ENCODE results near the gene ENTPD2.

ENTPD2 gene

DNA sequence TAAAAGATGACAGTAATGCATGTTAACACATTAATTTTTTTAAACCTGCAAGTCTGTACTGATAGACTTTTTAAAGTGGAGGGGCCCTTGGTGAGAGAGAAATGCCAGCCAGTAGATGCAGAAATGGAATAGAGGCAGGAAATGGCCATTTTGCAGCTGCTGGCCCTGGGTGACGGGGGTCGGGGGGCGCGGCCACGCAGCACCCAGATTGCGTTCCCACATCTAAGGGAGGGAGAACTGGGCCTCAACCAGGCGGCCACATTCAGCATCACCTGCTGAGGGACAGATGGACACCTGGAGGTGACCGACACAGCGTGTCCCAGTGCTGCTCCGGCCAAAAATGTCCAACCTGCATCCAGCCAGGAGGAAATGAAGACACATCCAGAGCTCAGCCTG is 51.2 kb downstream of the ENTPD2 start:
- H3K4me3 ChIP-seq (replicated peaks; ENCODE audit: low read depth, low read length), result no peak overlapping the region
- DNase-seq (ENCODE audit: extremely low read depth, low read depth), result no peak
- TF ChIP-seq, protein P1, sequence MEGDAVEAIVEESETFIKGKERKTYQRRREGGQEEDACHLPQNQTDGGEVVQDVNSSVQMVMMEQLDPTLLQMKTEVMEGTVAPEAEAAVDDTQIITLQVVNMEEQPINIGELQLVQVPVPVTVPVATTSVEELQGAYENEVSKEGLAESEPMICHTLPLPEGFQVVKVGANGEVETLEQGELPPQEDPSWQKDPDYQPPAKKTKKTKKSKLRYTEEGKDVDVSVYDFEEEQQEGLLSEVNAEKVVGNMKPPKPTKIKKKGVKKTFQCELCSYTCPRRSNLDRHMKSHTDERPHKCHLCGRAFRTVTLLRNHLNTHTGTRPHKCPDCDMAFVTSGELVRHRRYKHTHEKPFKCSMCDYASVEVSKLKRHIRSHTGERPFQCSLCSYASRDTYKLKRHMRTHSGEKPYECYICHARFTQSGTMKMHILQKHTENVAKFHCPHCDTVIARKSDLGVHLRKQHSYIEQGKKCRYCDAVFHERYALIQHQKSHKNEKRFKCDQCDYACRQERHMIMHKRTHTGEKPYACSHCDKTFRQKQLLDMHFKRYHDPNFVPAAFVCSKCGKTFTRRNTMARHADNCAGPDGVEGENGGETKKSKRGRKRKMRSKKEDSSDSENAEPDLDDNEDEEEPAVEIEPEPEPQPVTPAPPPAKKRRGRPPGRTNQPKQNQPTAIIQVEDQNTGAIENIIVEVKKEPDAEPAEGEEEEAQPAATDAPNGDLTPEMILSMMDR (IDR thresholded peaks at IDR 0.05; ENCODE audit: low read depth, low read length, missing control alignments), result no peak

DNA sequence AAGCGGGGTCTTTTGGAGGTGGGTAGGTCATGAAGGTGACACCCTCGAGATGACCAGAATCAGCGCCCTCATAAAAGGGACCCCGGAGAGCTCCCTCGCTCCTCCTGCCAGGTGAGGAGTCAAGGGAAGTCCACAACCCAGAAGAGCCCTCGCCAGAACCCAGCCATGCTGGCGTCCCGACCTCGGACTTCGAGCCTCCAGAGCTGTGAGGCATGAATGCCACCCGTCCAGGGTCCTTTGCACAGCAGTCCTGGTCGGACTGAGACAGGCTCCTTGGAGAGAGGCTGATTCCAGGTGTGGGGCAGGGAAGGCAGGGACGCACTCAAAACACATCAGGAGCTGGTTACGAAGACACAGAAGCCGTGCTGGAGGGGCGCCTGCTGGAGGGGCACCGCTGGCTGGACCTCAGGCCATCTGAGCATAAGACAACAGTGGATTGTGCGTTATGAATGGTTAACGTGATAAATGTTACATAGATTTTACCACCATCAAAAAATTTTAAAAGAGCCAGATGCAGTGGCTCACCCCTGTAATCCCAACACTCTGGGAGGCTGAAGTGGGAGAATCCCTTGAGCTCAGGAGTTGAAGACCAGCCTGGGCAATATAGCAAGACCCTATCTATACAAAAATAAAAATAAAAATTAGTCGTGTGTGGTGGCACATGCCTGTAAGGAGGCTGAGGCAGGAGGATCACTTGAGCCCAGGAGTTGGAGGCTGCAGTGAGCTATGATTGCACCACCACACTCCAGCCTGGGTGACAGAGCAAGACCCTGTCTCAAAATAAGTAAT is 51.8 kb downstream of the ENTPD2 start:
- DNase-seq (ENCODE audit: extremely low read depth, low read depth), result no peak
- TF ChIP-seq, protein P1 (IDR thresholded peaks at IDR 0.05; ENCODE audit: low read depth, low read length, missing control alignments), result no peak
- no peak overlapping the region for H3K4me3 ChIP-seq (replicated peaks; ENCODE audit: low read depth, low read length)

DNA sequence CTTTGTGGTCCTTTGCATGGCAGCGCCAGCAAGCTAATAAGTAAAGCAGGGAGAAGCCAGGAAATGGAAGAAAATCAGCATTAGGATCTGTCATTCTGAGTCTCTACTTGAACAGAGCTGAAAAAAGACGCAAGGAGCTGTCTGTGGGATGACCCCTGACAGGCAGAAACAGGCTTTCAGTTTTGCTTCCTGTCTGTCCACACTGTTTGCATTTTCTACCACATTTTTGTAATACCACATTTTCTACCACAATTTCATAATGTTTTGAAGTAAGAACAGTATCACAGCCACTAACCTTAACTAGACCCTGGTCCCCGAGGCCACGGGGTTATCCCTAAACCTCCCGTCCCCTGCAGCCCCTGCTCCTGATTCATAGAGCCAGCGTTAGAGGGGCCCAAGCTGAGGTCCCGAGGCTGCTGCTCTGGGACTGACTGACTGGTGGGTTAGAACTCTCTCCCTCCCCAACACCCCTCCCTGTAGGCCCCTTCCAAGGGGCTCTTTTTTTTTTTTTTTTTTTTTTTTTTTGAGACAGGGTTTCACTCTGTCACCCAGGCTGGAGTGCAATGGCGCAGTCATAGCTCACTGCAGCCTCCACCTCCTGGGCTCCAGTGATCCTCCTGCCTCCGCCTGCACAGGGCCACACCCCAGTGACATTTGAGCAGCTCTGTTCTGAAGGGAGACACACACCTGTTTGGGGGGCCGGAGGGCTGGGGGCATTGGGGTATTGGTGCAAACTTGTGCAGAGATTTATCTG is 53.5 kb downstream of the ENTPD2 start:
- TF ChIP-seq, protein P1 (IDR thresholded peaks at IDR 0.05; ENCODE audit: low read depth, low read length, missing control alignments), result no peak

More for the DNA sequence above, 53.5 kb downstream of the ENTPD2 start:
- H3K4me3 ChIP-seq (replicated peaks; ENCODE audit: low read depth, low read length), result no peak overlapping the region
- DNase-seq (ENCODE audit: extremely low read depth, low read depth), result no peak

Data from HFF-Myc (cell line).